HL-60 (cell line): ENCODE measurements around the gene MAD2L2.

Experiments used
- DNase-seq, 2 experiments: peaks; one replicate each; pipeline ENCODE4 v3.0.0-alpha.2; 2010 to 2020; ENCODE audit warnings: low read depth in 1 of 2, low spot score in 1 of 2
- H3K27ac ChIP-seq: fragments of 250-450 bp; sonication (Bioruptor Pico); replicated peaks from 2 replicates; pipeline ENCODE4 v1.5.1; 2020; ENCODE audit warnings: mild to moderate bottlenecking, moderate library complexity
- H3K27me3 ChIP-seq: fragments of 250-450 bp; sonication (Bioruptor Pico); 2 replicates; pipeline ENCODE4 v1.5.1; 2021; ENCODE audit warnings: mild to moderate bottlenecking, moderate library complexity; ENCODE audit not compliant: insufficient read depth, poor library complexity, severe bottlenecking
- H3K4me3 ChIP-seq: replicated peaks from 2 replicates; pipeline ENCODE4 v1.5.1; 2011; ENCODE audit warnings: mild to moderate bottlenecking, control low read depth, low read length; ENCODE audit not compliant: insufficient read depth
- GABPA ChIP-seq: IDR thresholded peaks from 2 replicates; pipeline ENCODE4 v1.6.1; 2012; ENCODE audit warnings: low read depth
- POLR2AphosphoS5 ChIP-seq: IDR thresholded peaks from 2 replicates; pipeline ENCODE4 v1.6.1; 2012; ENCODE audit warnings: low read depth
- SPI1 ChIP-seq: IDR thresholded peaks from 2 replicates; pipeline ENCODE4 v1.6.1; 2012; ENCODE audit warnings: low read depth, mild to moderate bottlenecking, borderline replicate concordance
- TF ChIP-seq, protein P1 (sequence below): IDR thresholded peaks from one replicate; pipeline ENCODE4 v1.5.1; 2011; ENCODE audit warnings: low read length, control low read depth, inconsistent platforms; ENCODE audit not compliant: insufficient read depth
- TF ChIP-seq, protein P2 (sequence below): IDR thresholded peaks from 2 replicates; pipeline ENCODE4 v1.6.1; 2012; ENCODE audit warnings: low read depth; ENCODE audit not compliant: insufficient replicate concordance

Gene MAD2L2

DNA sequence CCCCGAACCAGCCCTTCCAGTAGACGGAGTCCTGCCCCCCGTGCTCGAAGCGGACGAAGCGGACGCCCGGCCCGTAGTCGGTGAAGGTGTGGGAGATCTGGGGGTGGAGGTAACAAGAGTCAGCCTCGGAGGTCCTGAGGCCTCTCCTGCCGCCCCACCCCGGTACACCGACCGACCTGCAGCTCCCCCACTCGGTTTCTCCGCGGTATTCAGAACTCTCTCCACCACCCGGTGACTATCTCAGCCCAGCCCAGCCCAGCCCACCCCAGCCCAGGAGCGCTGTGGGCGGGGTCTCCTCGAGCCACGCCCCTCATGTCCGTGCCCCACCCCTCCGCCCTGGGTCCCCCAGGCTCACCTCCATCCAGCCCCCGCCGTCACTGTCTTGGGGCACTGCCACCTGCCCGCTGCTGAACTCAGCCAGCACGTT, 32.2 kb downstream of the MAD2L2 start:
- no peaks in the 10 kb centered on the region for H3K27me3 ChIP-seq
- no peak overlapping the region for H3K4me3 ChIP-seq
- TF ChIP-seq POLR2AphosphoS5 (no peak), SPI1 (no peak), GABPA (no peak)
- TF ChIP-seq, protein P1, sequence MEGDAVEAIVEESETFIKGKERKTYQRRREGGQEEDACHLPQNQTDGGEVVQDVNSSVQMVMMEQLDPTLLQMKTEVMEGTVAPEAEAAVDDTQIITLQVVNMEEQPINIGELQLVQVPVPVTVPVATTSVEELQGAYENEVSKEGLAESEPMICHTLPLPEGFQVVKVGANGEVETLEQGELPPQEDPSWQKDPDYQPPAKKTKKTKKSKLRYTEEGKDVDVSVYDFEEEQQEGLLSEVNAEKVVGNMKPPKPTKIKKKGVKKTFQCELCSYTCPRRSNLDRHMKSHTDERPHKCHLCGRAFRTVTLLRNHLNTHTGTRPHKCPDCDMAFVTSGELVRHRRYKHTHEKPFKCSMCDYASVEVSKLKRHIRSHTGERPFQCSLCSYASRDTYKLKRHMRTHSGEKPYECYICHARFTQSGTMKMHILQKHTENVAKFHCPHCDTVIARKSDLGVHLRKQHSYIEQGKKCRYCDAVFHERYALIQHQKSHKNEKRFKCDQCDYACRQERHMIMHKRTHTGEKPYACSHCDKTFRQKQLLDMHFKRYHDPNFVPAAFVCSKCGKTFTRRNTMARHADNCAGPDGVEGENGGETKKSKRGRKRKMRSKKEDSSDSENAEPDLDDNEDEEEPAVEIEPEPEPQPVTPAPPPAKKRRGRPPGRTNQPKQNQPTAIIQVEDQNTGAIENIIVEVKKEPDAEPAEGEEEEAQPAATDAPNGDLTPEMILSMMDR, result no peak
- TF ChIP-seq, protein P2, sequence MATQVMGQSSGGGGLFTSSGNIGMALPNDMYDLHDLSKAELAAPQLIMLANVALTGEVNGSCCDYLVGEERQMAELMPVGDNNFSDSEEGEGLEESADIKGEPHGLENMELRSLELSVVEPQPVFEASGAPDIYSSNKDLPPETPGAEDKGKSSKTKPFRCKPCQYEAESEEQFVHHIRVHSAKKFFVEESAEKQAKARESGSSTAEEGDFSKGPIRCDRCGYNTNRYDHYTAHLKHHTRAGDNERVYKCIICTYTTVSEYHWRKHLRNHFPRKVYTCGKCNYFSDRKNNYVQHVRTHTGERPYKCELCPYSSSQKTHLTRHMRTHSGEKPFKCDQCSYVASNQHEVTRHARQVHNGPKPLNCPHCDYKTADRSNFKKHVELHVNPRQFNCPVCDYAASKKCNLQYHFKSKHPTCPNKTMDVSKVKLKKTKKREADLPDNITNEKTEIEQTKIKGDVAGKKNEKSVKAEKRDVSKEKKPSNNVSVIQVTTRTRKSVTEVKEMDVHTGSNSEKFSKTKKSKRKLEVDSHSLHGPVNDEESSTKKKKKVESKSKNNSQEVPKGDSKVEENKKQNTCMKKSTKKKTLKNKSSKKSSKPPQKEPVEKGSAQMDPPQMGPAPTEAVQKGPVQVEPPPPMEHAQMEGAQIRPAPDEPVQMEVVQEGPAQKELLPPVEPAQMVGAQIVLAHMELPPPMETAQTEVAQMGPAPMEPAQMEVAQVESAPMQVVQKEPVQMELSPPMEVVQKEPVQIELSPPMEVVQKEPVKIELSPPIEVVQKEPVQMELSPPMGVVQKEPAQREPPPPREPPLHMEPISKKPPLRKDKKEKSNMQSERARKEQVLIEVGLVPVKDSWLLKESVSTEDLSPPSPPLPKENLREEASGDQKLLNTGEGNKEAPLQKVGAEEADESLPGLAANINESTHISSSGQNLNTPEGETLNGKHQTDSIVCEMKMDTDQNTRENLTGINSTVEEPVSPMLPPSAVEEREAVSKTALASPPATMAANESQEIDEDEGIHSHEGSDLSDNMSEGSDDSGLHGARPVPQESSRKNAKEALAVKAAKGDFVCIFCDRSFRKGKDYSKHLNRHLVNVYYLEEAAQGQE, result no peak
- no peak for DNase-seq
- H3K27ac ChIP-seq, result no peak overlapping the region

DNA sequence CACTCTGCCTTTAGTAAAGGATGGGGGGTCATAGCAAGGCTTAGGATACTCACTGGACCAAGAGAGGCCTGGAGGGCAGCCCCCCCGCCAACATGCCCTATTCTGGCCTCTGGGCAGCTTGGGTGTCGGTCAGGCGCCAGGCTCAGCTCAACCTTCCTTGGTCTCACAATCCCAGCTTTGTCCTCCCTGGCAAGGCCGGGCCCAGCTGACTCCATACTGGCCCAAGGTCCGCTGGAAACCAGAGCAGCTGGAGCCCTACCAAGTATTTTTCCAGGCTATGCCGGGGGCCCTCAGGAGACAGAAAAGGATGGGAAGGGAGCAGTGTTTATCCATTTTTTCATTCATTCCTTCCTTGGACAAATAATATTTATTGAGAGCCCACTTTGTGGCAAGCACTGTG, 32.9 kb downstream of the MAD2L2 start:
- DNase-seq, result no peak
- Histone ChIP-seq H3K4me3 (no peak overlapping the region), H3K27me3 (no peaks in the 10 kb centered on the region), H3K27ac (no peak overlapping the region)
- TF ChIP-seq GABPA (no peak), POLR2AphosphoS5 (no peak), SPI1 (no peak)
- TF ChIP-seq, protein P1, result no peak
- TF ChIP-seq, protein P2, result no peak

DNA sequence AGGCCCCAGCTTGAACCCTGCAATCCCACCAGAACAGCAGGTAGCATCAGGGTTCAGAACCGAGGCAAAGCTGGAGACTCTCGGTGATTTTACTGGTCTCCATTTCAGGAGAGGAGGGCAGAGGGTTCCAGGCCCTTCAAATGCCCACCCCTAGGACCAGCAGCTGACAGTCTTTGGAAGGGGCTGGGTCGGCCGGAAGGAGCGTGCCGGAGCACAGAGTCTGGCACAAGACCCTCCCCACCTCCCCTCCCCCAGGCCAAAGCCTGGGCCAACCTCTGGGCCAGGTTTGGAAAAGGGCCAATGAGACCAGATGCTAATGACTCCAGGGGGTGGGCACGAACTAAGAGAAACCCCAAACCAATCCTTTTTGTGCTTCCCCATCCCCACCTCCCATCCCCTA, 33.6 kb downstream of the MAD2L2 start:
- TF ChIP-seq, protein P1, result no peak
- TF ChIP-seq GABPA, result no peak
- TF ChIP-seq POLR2AphosphoS5, result no peak
- TF ChIP-seq, protein P2, result no peak
- no peak for TF ChIP-seq SPI1
- Histone ChIP-seq H3K4me3 (no peak overlapping the region), H3K27me3 (no peaks in the 10 kb centered on the region), H3K27ac (no peak overlapping the region)
- DNase-seq, result no peak
